C4-2B (cell line): ENCODE data around the gene DGKQ.

ENCODE experiments used
- CTCF ChIP-seq: fragments of 450-650 bp; conservative IDR thresholded peaks from 2 replicates; pipeline ENCODE4 v1.5.1; 2017; ENCODE audit warnings: mild to moderate bottlenecking
- ZFX ChIP-seq: fragments of 450-650 bp; IDR thresholded peaks from 2 replicates; pipeline ENCODE4 v1.6.1; 2017

- TF ChIP-seq CTCF (no peak), ZFX (no peak)
Measured at GRCh38 chr4:995311-996026, 22.1 kb upstream of the DGKQ start.
